ENCODE measurements around the gene SUPT5H. TPM values are rescaled to one million over a fixed set of nuclear protein-coding genes. Genes with fewer than 3 reads are reported as not detected.

SUPT5H gene
- 163 and 169 TPM in 2 replicates for total RNA-seq

GRCh38 chr19:39445196-39446111 is at the start of gene SUPT5H:
Gene SUPT5H, plus strand, starts transcription at chr19:39445582. Its CDS starts 309 bp downstream, at chr19:39445891.
- peak within 1 kb of the TSS; percentile 95 for H3K4me3 Mint-ChIP-seq (ENCODE audit: low read depth)
- no peaks in the 10 kb centered on the region for H3K27me3 Mint-ChIP-seq (ENCODE audit: low read depth)
- peak; percentile 98 for DNase-seq (ENCODE audit: low spot score)
- peaks cover 34% of the 10 kb centered on the region for H3K4me1 Mint-ChIP-seq (ENCODE audit: low read depth)
- intact Hi-C loops (cut with micrococcal nuclease), result loop anchor here (1.0 to 2.0 kb wide), 4 partner anchors 9 to 95 kb away; partner anchors contain the start of genes EID2 and TIMM50
- peak within 1 kb of the TSS; percentile 94 for H3K27ac Mint-ChIP-seq
- H3K36me3 Mint-ChIP-seq (ENCODE audit: low read depth), result peaks cover 43% of the 10 kb centered on the region
- no peaks in the 10 kb centered on the region for H3K9me3 Mint-ChIP-seq

GRCh38 chr19:39397360-39398296 is 47.8 kb upstream of the SUPT5H start:
- Mint-ChIP-seq H3K9me3 (no peaks in the 10 kb centered on the region), H3K4me1 (ENCODE audit: low read depth) (peaks cover 45% of the 10 kb centered on the region), H3K4me3 (ENCODE audit: low read depth) (peak overlapping the region; percentile 46), H3K36me3 (ENCODE audit: low read depth) (peaks cover 36% of the 10 kb centered on the region), H3K27me3 (ENCODE audit: low read depth) (no peaks in the 10 kb centered on the region), H3K27ac (peak overlapping the region; percentile 83)
- intact Hi-C loops (cut with micrococcal nuclease), result loop anchor here (1.0 to 5.0 kb wide), 2 partner anchors 15 to 135 kb away; partner anchors contain the start of genes EID2B and PLEKHG2
- peak; percentile 87 for DNase-seq (ENCODE audit: low spot score)

GRCh38 chr19:39398297-39398864 is 47.0 kb upstream of the SUPT5H start:
- peak overlapping the region; percentile 83 for H3K27ac Mint-ChIP-seq
- H3K4me3 Mint-ChIP-seq (ENCODE audit: low read depth), result peak overlapping the region; percentile 46
- peaks cover 48% of the 10 kb centered on the region for H3K4me1 Mint-ChIP-seq (ENCODE audit: low read depth)
- no peaks in the 10 kb centered on the region for H3K27me3 Mint-ChIP-seq (ENCODE audit: low read depth)
- H3K36me3 Mint-ChIP-seq (ENCODE audit: low read depth), result peaks cover 34% of the 10 kb centered on the region
- H3K9me3 Mint-ChIP-seq, result no peaks in the 10 kb centered on the region
- intact Hi-C loops (cut with micrococcal nuclease), result loop anchor here (5.0 kb wide), 1 partner anchor 134 kb away; the partner anchor contains the start of gene EID2B
- DNase-seq (ENCODE audit: low spot score), result no peak

GRCh38 chr19:39399668-39400050 is 45.7 kb upstream of the SUPT5H start:
- H3K4me1 Mint-ChIP-seq (ENCODE audit: low read depth), result peaks cover 52% of the 10 kb centered on the region
- no peak for DNase-seq (ENCODE audit: low spot score)
- no peaks in the 10 kb centered on the region for H3K9me3 Mint-ChIP-seq
- intact Hi-C loops (cut with micrococcal nuclease), result loop anchor here (5.0 to 10.0 kb wide), 2 partner anchors 133 to 545 kb away; partner anchors contain the start of gene EID2B
- peak overlapping the region; percentile 39 for H3K27ac Mint-ChIP-seq
- no peaks in the 10 kb centered on the region for H3K27me3 Mint-ChIP-seq (ENCODE audit: low read depth)
- H3K4me3 Mint-ChIP-seq (ENCODE audit: low read depth), result no peak overlapping the region
- H3K36me3 Mint-ChIP-seq (ENCODE audit: low read depth), result peaks cover 26% of the 10 kb centered on the region

GRCh38 chr19:39400061-39400460 is 45.3 kb upstream of the SUPT5H start:
- no peak for DNase-seq (ENCODE audit: low spot score)
- Mint-ChIP-seq H3K27me3 (ENCODE audit: low read depth) (no peaks in the 10 kb centered on the region), H3K4me3 (ENCODE audit: low read depth) (no peak overlapping the region), H3K27ac (peak overlapping the region; percentile 39), H3K36me3 (ENCODE audit: low read depth) (peaks cover 24% of the 10 kb centered on the region), H3K4me1 (ENCODE audit: low read depth) (peaks cover 51% of the 10 kb centered on the region), H3K9me3 (no peaks in the 10 kb centered on the region)
- intact Hi-C loops (cut with micrococcal nuclease), result loop anchor here (10.0 kb wide), 1 partner anchor 545 kb away; no protein-coding TSS in a partner anchor

- Mint-ChIP-seq H3K9me3 (no peaks in the 10 kb centered on the region), H3K27me3 (ENCODE audit: low read depth) (no peaks in the 10 kb centered on the region), H3K4me3 (ENCODE audit: low read depth) (peak overlapping the region; percentile 79), H3K36me3 (ENCODE audit: low read depth) (peaks cover 16% of the 10 kb centered on the region), H3K4me1 (ENCODE audit: low read depth) (peaks cover 56% of the 10 kb centered on the region), H3K27ac (peak overlapping the region; percentile 96)
- no peak for DNase-seq (ENCODE audit: low spot score)
- intact Hi-C loops (cut with micrococcal nuclease), result loop anchor here (1.0 to 10.0 kb wide), 2 partner anchors 10 to 546 kb away; no protein-coding TSS in a partner anchor
These were observed 44.3 kb upstream of the SUPT5H start for GRCh38 chr19:39401070-39401548.

- Mint-ChIP-seq H3K27me3 (ENCODE audit: low read depth) (no peaks in the 10 kb centered on the region), H3K4me1 (ENCODE audit: low read depth) (peaks cover 58% of the 10 kb centered on the region), H3K36me3 (ENCODE audit: low read depth) (peaks cover 16% of the 10 kb centered on the region), H3K9me3 (no peaks in the 10 kb centered on the region), H3K27ac (peak overlapping the region; percentile 96), H3K4me3 (ENCODE audit: low read depth) (peak overlapping the region; percentile 79)
- DNase-seq (ENCODE audit: low spot score), result peak; percentile 85
- intact Hi-C loops (cut with micrococcal nuclease), result loop anchor here (1.0 to 10.0 kb wide), 2 partner anchors 10 to 547 kb away; no protein-coding TSS in a partner anchor
These were observed 43.6 kb upstream of the SUPT5H start for GRCh38 chr19:39401549-39402345.

GRCh38 chr19:39402346-39403300 is 42.8 kb upstream of the SUPT5H start:
- peak; percentile 81 for DNase-seq (ENCODE audit: low spot score)
- no peaks in the 10 kb centered on the region for H3K9me3 Mint-ChIP-seq
- intact Hi-C loops (cut with micrococcal nuclease), result loop anchor here (10.0 kb wide), 1 partner anchor 548 kb away; no protein-coding TSS in a partner anchor
- peaks cover 54% of the 10 kb centered on the region for H3K4me1 Mint-ChIP-seq (ENCODE audit: low read depth)
- H3K27me3 Mint-ChIP-seq (ENCODE audit: low read depth), result no peaks in the 10 kb centered on the region
- peaks cover 21% of the 10 kb centered on the region for H3K36me3 Mint-ChIP-seq (ENCODE audit: low read depth)
- peak overlapping the region; percentile 79 for H3K4me3 Mint-ChIP-seq (ENCODE audit: low read depth)
- H3K27ac Mint-ChIP-seq, result peak overlapping the region; percentile 96

- peak; percentile 89 for DNase-seq (ENCODE audit: low spot score)
- Mint-ChIP-seq H3K4me1 (ENCODE audit: low read depth) (peaks cover 53% of the 10 kb centered on the region), H3K4me3 (ENCODE audit: low read depth) (peak overlapping the region; percentile 79), H3K9me3 (no peaks in the 10 kb centered on the region), H3K27me3 (ENCODE audit: low read depth) (no peaks in the 10 kb centered on the region), H3K27ac (peak overlapping the region; percentile 96), H3K36me3 (ENCODE audit: low read depth) (peaks cover 26% of the 10 kb centered on the region)
- intact Hi-C loops (cut with micrococcal nuclease), result loop anchor here (10.0 kb wide), 1 partner anchor 549 kb away; no protein-coding TSS in a partner anchor
These were observed 41.8 kb upstream of the SUPT5H start for GRCh38 chr19:39403331-39404312.
